SJSA1 (cell line): ENCODE data around the gene ZBTB16. TPM values are rescaled to one million over a fixed set of nuclear protein-coding genes. Genes with fewer than 3 reads are reported as not detected.

Experiments
- DNase-seq, 2 experiments: peaks; one replicate each; pipeline ENCODE4 v3.0.0-alpha.2; 2015 to 2020; ENCODE audit warnings: low spot score in 2 of 2, low read depth in 1 of 2
- H3K27ac ChIP-seq: fragments of 250-450 bp; sonication (Bioruptor Pico); 2 replicates; pipeline ENCODE4 v1.5.1; 2020; ENCODE audit warnings: mild to moderate bottlenecking, moderate library complexity
- H3K27me3 ChIP-seq: fragments of 250-450 bp; sonication (Bioruptor Pico); replicated peaks from 2 replicates; pipeline ENCODE4 v1.5.1; 2020; ENCODE audit warnings: mild to moderate bottlenecking, moderate library complexity
- H3K36me3 ChIP-seq: fragments of 250-450 bp; sonication (Bioruptor Pico); 2 replicates; pipeline ENCODE4 v1.5.1; 2020; ENCODE audit warnings: mild to moderate bottlenecking
- H3K4me1 ChIP-seq: fragments of 250-450 bp; sonication (Bioruptor Pico); replicated peaks from 2 replicates; pipeline ENCODE4 v1.6.1; 2021; ENCODE audit warnings: mild to moderate bottlenecking
- H3K4me3 ChIP-seq: fragments of 250-450 bp; sonication (Bioruptor Pico); 2 replicates; pipeline ENCODE4 v1.5.1; 2020; ENCODE audit warnings: mild to moderate bottlenecking
- H3K9me3 ChIP-seq: fragments of 250-450 bp; sonication (Bioruptor Pico); replicated peaks from 2 replicates; pipeline ENCODE4 v1.5.1; 2020; ENCODE audit warnings: mild to moderate bottlenecking
- total RNA-seq: library from RNA; depleted of rRNA; stranded (reverse); fragments of >200 nt; shearing (Covaris generic); gene quantifications from 2 replicates; pipeline ENCODE4 v1.2.3, GENCODE V29; 2014

Gene ZBTB16
- total RNA-seq, 1 experiment from 2014 or later = not detected

- DNase-seq = no peak
- Histone ChIP-seq H3K27ac (no peak overlapping the region), H3K27me3 (no peaks in the 10 kb centered on the region), H3K36me3 (no peaks in the 10 kb centered on the region), H3K4me3 (no peak overlapping the region), H3K4me1 (no peaks in the 10 kb centered on the region), H3K9me3 (no peaks in the 10 kb centered on the region)
Measured at GRCh38 chr11:114228435-114229411, 169.2 kb downstream of the ZBTB16 start.

- DNase-seq = no peak
Measured at GRCh38 chr11:114230031-114230704, 170.7 kb downstream of the ZBTB16 start.

GRCh38 chr11:114232400-114233059, 173.0 kb downstream of the ZBTB16 start:
- H3K27me3 ChIP-seq = no peaks in the 10 kb centered on the region
- H3K9me3 ChIP-seq = no peaks in the 10 kb centered on the region
- no peak overlapping the region for H3K27ac ChIP-seq
- no peaks in the 10 kb centered on the region for H3K4me1 ChIP-seq
- no peaks in the 10 kb centered on the region for H3K36me3 ChIP-seq
- no peak overlapping the region for H3K4me3 ChIP-seq
- no peak for DNase-seq

More at GRCh38 chr11:114230031-114230704, 170.7 kb downstream of the ZBTB16 start:
- Histone ChIP-seq H3K27me3 (no peaks in the 10 kb centered on the region), H3K4me1 (no peaks in the 10 kb centered on the region), H3K36me3 (no peaks in the 10 kb centered on the region), H3K27ac (no peak overlapping the region), H3K4me3 (no peak overlapping the region), H3K9me3 (no peaks in the 10 kb centered on the region)

- Histone ChIP-seq H3K4me3 (no peak overlapping the region), H3K4me1 (no peaks in the 10 kb centered on the region), H3K36me3 (no peaks in the 10 kb centered on the region), H3K27ac (no peak overlapping the region), H3K27me3 (no peaks in the 10 kb centered on the region), H3K9me3 (no peaks in the 10 kb centered on the region)
- no peak for DNase-seq
Measured at GRCh38 chr11:114233755-114234154, 174.2 kb downstream of the ZBTB16 start.

GRCh38 chr11:114236829-114237228, 177.3 kb downstream of the ZBTB16 start:
- H3K9me3 ChIP-seq = no peaks in the 10 kb centered on the region
- no peak overlapping the region for H3K27ac ChIP-seq
- no peak for DNase-seq
- H3K4me3 ChIP-seq = no peak overlapping the region
- H3K36me3 ChIP-seq = no peaks in the 10 kb centered on the region
- no peaks in the 10 kb centered on the region for H3K27me3 ChIP-seq
- no peaks in the 10 kb centered on the region for H3K4me1 ChIP-seq

GRCh38 chr11:114237321-114238280, 178.1 kb downstream of the ZBTB16 start:
- Histone ChIP-seq H3K27me3 (no peaks in the 10 kb centered on the region), H3K4me1 (no peaks in the 10 kb centered on the region), H3K9me3 (no peaks in the 10 kb centered on the region), H3K27ac (no peak overlapping the region), H3K36me3 (no peaks in the 10 kb centered on the region), H3K4me3 (no peak overlapping the region)
- no peak for DNase-seq

- H3K27ac ChIP-seq = no peak overlapping the region
- DNase-seq = no peak
- H3K36me3 ChIP-seq = no peaks in the 10 kb centered on the region
- no peak overlapping the region for H3K4me3 ChIP-seq
- H3K9me3 ChIP-seq = no peaks in the 10 kb centered on the region
- no peaks in the 10 kb centered on the region for H3K27me3 ChIP-seq
- H3K4me1 ChIP-seq = no peaks in the 10 kb centered on the region
Measured at GRCh38 chr11:114239753-114240161, 180.2 kb downstream of the ZBTB16 start.

- Histone ChIP-seq H3K27ac (no peak overlapping the region), H3K4me3 (no peak overlapping the region), H3K4me1 (no peaks in the 10 kb centered on the region), H3K36me3 (no peaks in the 10 kb centered on the region), H3K27me3 (no peaks in the 10 kb centered on the region), H3K9me3 (no peaks in the 10 kb centered on the region)
- DNase-seq = no peak
Measured at GRCh38 chr11:114242032-114242431, 182.5 kb downstream of the ZBTB16 start.

- H3K36me3 ChIP-seq = no peaks in the 10 kb centered on the region
- H3K4me3 ChIP-seq = no peak overlapping the region
- H3K9me3 ChIP-seq = no peaks in the 10 kb centered on the region
- no peaks in the 10 kb centered on the region for H3K4me1 ChIP-seq
- H3K27ac ChIP-seq = no peak overlapping the region
- no peak for DNase-seq
- H3K27me3 ChIP-seq = no peaks in the 10 kb centered on the region
Measured at GRCh38 chr11:114243461-114244372, 184.2 kb downstream of the ZBTB16 start.

GRCh38 chr11:114244726-114245394, 185.3 kb downstream of the ZBTB16 start:
- Histone ChIP-seq H3K27me3 (no peaks in the 10 kb centered on the region), H3K36me3 (no peaks in the 10 kb centered on the region), H3K4me1 (no peaks in the 10 kb centered on the region), H3K4me3 (no peak overlapping the region), H3K9me3 (no peaks in the 10 kb centered on the region), H3K27ac (no peak overlapping the region)
- no peak for DNase-seq

- Histone ChIP-seq H3K27ac (no peak overlapping the region), H3K27me3 (no peaks in the 10 kb centered on the region), H3K4me1 (no peaks in the 10 kb centered on the region), H3K36me3 (no peaks in the 10 kb centered on the region), H3K4me3 (no peak overlapping the region), H3K9me3 (no peaks in the 10 kb centered on the region)
- DNase-seq = no peak
Measured at GRCh38 chr11:114246321-114247069, 187.0 kb downstream of the ZBTB16 start.
